ENCODE results near the gene IGSF3.

GRCh38 chr1:116693759-116694480, 26.4 kb upstream of the IGSF3 start:
- TF ChIP-seq GABPA (IDR thresholded peaks at IDR 0.05; ENCODE audit: low read depth) (no peak), POLR2AphosphoS5 (IDR thresholded peaks at IDR 0.05; ENCODE audit: low read depth) (no peak)
- TF ChIP-seq, protein P1, sequence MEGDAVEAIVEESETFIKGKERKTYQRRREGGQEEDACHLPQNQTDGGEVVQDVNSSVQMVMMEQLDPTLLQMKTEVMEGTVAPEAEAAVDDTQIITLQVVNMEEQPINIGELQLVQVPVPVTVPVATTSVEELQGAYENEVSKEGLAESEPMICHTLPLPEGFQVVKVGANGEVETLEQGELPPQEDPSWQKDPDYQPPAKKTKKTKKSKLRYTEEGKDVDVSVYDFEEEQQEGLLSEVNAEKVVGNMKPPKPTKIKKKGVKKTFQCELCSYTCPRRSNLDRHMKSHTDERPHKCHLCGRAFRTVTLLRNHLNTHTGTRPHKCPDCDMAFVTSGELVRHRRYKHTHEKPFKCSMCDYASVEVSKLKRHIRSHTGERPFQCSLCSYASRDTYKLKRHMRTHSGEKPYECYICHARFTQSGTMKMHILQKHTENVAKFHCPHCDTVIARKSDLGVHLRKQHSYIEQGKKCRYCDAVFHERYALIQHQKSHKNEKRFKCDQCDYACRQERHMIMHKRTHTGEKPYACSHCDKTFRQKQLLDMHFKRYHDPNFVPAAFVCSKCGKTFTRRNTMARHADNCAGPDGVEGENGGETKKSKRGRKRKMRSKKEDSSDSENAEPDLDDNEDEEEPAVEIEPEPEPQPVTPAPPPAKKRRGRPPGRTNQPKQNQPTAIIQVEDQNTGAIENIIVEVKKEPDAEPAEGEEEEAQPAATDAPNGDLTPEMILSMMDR (IDR thresholded peaks at IDR 0.05; ENCODE audit: insufficient read depth, low read length), result no peak
- TF ChIP-seq, protein P2, sequence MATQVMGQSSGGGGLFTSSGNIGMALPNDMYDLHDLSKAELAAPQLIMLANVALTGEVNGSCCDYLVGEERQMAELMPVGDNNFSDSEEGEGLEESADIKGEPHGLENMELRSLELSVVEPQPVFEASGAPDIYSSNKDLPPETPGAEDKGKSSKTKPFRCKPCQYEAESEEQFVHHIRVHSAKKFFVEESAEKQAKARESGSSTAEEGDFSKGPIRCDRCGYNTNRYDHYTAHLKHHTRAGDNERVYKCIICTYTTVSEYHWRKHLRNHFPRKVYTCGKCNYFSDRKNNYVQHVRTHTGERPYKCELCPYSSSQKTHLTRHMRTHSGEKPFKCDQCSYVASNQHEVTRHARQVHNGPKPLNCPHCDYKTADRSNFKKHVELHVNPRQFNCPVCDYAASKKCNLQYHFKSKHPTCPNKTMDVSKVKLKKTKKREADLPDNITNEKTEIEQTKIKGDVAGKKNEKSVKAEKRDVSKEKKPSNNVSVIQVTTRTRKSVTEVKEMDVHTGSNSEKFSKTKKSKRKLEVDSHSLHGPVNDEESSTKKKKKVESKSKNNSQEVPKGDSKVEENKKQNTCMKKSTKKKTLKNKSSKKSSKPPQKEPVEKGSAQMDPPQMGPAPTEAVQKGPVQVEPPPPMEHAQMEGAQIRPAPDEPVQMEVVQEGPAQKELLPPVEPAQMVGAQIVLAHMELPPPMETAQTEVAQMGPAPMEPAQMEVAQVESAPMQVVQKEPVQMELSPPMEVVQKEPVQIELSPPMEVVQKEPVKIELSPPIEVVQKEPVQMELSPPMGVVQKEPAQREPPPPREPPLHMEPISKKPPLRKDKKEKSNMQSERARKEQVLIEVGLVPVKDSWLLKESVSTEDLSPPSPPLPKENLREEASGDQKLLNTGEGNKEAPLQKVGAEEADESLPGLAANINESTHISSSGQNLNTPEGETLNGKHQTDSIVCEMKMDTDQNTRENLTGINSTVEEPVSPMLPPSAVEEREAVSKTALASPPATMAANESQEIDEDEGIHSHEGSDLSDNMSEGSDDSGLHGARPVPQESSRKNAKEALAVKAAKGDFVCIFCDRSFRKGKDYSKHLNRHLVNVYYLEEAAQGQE (IDR thresholded peaks at IDR 0.05; ENCODE audit: insufficient replicate concordance, low read depth), result no peak
